ENCODE measurements around the gene SFTPD. TPM values are rescaled to one million over a fixed set of nuclear protein-coding genes. Genes with fewer than 3 reads are reported as not detected.
"Not testable (repeated sequence)": the region's sequence is repeated elsewhere in the genome, so short reads cannot be mapped to it uniquely, and the experiment has no call there.

SFTPD gene
- polyA plus RNA-seq (2013, experiment 1 of 2), result 1.00 TPM
- polyA plus RNA-seq (2013, experiment 2 of 2), result 0.84 TPM

DNA sequence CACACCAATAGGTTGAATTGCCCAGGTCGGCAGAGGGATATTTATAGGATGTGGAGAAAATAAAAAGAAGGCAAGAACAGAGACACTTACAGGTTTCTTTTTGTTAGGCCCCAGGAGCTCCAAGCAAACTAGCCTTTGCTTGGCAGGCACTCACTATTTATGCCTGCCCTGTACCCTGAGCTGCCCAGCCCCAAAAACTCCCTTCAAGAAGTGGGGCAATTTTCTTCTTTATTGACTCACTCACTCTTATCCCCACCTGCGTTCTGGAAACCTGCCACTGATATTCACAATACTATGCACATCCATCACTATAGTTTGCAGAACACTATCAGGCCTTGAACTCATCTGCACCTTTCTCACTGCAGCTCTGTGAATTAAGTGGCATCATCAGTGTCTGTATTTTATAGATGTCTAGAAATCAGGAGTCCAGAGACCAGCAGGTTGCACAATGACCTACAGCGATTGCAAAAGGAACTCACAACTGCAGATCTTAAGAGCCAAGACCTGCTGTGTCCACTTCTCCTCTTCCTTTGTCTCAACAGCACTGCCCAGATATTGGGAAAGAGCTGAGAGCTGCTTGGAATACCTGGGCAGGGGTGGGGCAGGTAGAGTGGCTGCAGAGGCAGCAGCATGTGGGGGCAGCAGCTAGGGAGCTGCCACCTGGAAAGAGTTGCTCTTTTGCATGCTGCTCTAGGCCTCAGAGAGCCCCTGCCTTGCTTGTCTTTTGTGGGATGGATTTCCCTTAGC is at the start of gene SFTPD:
Gene SFTPD, minus strand, starts transcription at position 130 of the 747 bp plus-strand sequence. CDS start 2,446 bp downstream, outside the sequence.
- no peak within 1 kb of the TSS for H3K4me3 ChIP-seq (ENCODE audit: low read length)
- H3K18ac ChIP-seq (ENCODE audit: low read length), result no peak within 1 kb of the TSS
- no peak within 1 kb of the TSS for H3K27ac ChIP-seq (ENCODE audit: low read depth, low read length)
- H2BK15ac ChIP-seq (replicated peaks; ENCODE audit: low read depth), result no peak within 1 kb of the TSS
- peak; percentile 78 for DNase-seq
- no peak within 1 kb of the TSS for H2BK5ac ChIP-seq (ENCODE audit: low read length)
- no peak within 1 kb of the TSS for H3K4me2 ChIP-seq (ENCODE audit: low read length)
- WGBS (ENCODE audit: extremely low coverage, insufficient coverage, low lambda C conversion rate), result no CpG with 5 or more reads among the region's 3 CpGs
- H4K5ac ChIP-seq (ENCODE audit: low read length), result no peak within 1 kb of the TSS
- no peak within 1 kb of the TSS for H3K4ac ChIP-seq (ENCODE audit: low read depth, low read length)
- H3K23ac ChIP-seq (ENCODE audit: low read length), result no peak within 1 kb of the TSS
- no peak within 1 kb of the TSS for H4K8ac ChIP-seq (ENCODE audit: low read depth, low read length)
- H2BK120ac ChIP-seq (ENCODE audit: low read depth, low read length), result no peak within 1 kb of the TSS
- no peak within 1 kb of the TSS for H2AK5ac ChIP-seq (ENCODE audit: low read length)
- no peaks in the 10 kb centered on the region for H3K4me1 ChIP-seq (ENCODE audit: control insufficient read depth, low read depth, low read length)
- no peaks in the 10 kb centered on the region for H3K79me1 ChIP-seq (ENCODE audit: low read length)
- no peaks in the 10 kb centered on the region for H3K27me3 ChIP-seq (ENCODE audit: insufficient read depth, low read length, poor library complexity)
- no peak within 1 kb of the TSS for H3K9ac ChIP-seq (ENCODE audit: low read length)
- H3K36me3 ChIP-seq (ENCODE audit: control insufficient read depth, insufficient read depth, low read length), result no peaks in the 10 kb centered on the region
- H3K56ac ChIP-seq (ENCODE audit: low read length), result no peak within 1 kb of the TSS
- H3K79me2 ChIP-seq (ENCODE audit: control insufficient read depth, insufficient read depth, low read length), result no peaks in the 10 kb centered on the region

DNA sequence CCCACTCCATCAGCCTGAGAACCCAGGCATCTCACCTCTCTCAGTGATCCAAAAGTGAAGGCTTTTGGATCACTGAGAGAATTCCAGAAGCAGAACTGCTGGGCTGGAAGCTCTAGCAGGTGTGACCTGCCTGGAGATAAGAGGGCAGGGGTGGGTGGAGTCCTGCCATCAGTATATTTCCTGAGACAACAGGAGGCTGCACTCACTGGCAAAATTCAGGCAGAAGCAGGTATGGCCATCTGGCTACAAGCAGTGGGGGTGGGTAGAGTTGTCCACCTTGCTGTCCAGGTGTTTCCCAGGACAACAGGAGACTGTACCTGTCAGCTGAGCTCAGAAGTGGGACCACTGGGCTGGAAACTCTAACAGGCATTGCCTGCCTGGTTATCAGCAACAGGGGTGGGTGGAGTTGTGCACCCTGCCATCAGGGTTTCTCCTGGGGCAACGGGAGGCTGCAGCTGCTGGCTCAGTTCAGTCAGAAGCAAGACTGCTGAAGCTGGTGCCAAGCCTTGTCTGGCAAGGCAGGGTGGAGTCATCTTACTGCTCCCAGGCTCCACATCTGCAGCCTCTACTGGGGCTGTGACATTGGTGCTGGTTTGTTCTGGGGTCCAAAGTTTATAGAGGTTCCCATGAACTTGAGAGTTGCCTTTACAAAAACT is 47.2 kb upstream of the SFTPD start:
- Histone ChIP-seq H3K4me2 (ENCODE audit: low read length) (no peak overlapping the region), H3K4me1 (ENCODE audit: control insufficient read depth, low read depth, low read length) (no peaks in the 10 kb centered on the region), H2BK15ac (replicated peaks; ENCODE audit: low read depth) (no peak overlapping the region), H3K18ac (ENCODE audit: low read length) (no peak overlapping the region), H4K8ac (ENCODE audit: low read depth, low read length) (no peak overlapping the region), H2AK5ac (ENCODE audit: low read length) (no peak overlapping the region), H3K56ac (ENCODE audit: low read length) (no peak overlapping the region), H2BK5ac (ENCODE audit: low read length) (no peak overlapping the region), H2BK120ac (ENCODE audit: low read depth, low read length) (no peak overlapping the region), H3K4ac (ENCODE audit: low read depth, low read length) (no peak overlapping the region), H3K27ac (ENCODE audit: low read depth, low read length) (no peak overlapping the region), H3K79me1 (ENCODE audit: low read length) (no peaks in the 10 kb centered on the region), H3K9ac (ENCODE audit: low read length) (no peak overlapping the region), H4K5ac (ENCODE audit: low read length) (no peak overlapping the region), H3K36me3 (ENCODE audit: control insufficient read depth, insufficient read depth, low read length) (no peaks in the 10 kb centered on the region), H3K23ac (ENCODE audit: low read length) (no peak overlapping the region), H3K79me2 (ENCODE audit: control insufficient read depth, insufficient read depth, low read length) (no peaks in the 10 kb centered on the region), H3K27me3 (ENCODE audit: insufficient read depth, low read length, poor library complexity) (no peaks in the 10 kb centered on the region), H3K4me3 (ENCODE audit: low read length) (no peak overlapping the region)
- WGBS (ENCODE audit: extremely low coverage, insufficient coverage, low lambda C conversion rate), result no CpG with 5 or more reads among the region's 1 CpG
- no peak for DNase-seq

DNA sequence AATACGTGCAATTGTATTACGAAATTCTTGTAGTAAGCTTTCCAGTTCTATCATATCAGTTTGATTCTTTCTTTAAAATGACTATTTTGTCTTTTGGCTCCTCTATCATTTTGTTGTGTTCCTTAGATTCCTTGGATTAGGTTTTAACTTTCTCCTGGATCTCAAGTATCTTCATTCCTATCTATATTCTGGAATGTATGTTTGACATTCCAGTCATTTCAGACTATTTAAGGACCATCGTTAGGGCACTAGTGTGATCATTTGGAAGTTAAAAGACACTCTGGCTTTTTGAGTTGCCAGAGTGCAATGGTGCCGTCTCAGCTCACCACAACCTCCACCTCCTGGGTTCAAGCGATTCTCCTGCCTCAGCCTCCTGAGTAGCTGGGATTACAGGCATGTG is 45.7 kb upstream of the SFTPD start:
- no peak overlapping the region for H3K9ac ChIP-seq (ENCODE audit: low read length)
- H2BK15ac ChIP-seq (replicated peaks; ENCODE audit: low read depth), result no peak overlapping the region
- peak; percentile 72 for DNase-seq

DNA sequence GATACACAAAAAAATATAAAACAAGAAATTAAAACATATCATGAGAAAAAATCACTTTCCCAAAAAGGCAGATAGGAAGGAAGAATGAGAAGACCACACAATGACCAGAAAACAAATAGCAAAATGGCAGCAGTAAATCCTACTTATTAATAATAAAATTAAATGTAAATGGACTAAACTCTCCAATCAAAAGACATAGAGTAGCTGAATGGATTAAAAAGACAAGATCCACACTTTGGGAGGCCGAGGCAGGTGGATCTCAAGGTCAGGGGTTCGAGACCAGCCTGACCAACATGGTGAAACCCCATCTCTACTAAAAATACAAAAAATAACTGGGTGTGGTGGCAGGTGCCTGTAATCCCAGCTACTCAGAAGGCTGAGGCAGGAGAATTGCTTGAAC is 39.3 kb upstream of the SFTPD start:
- not testable (repeated sequence) for H2BK120ac ChIP-seq (ENCODE audit: low read depth, low read length); H3K4me1 ChIP-seq (ENCODE audit: control insufficient read depth, low read depth, low read length); H3K4ac ChIP-seq (ENCODE audit: low read depth, low read length); H3K27me3 ChIP-seq (ENCODE audit: insufficient read depth, low read length, poor library complexity); H3K18ac ChIP-seq (ENCODE audit: low read length); H4K5ac ChIP-seq (ENCODE audit: low read length); H2AK5ac ChIP-seq (ENCODE audit: low read length); H3K79me2 ChIP-seq (ENCODE audit: control insufficient read depth, insufficient read depth, low read length); H4K8ac ChIP-seq (ENCODE audit: low read depth, low read length); H3K23ac ChIP-seq (ENCODE audit: low read length); H3K36me3 ChIP-seq (ENCODE audit: control insufficient read depth, insufficient read depth, low read length); H2BK5ac ChIP-seq (ENCODE audit: low read length); H2BK15ac ChIP-seq (replicated peaks; ENCODE audit: low read depth); DNase-seq; H3K27ac ChIP-seq (ENCODE audit: low read depth, low read length); H3K9ac ChIP-seq (ENCODE audit: low read length); H3K4me2 ChIP-seq (ENCODE audit: low read length); H3K56ac ChIP-seq (ENCODE audit: low read length); H3K79me1 ChIP-seq (ENCODE audit: low read length); H3K4me3 ChIP-seq (ENCODE audit: low read length)
- WGBS (ENCODE audit: extremely low coverage, insufficient coverage, low lambda C conversion rate), result no CpG with 5 or more reads among the region's 2 CpGs

More for the DNA sequence above, 45.7 kb upstream of the SFTPD start:
- Histone ChIP-seq H3K79me1 (ENCODE audit: low read length) (no peaks in the 10 kb centered on the region), H2AK5ac (ENCODE audit: low read length) (no peak overlapping the region), H3K27me3 (ENCODE audit: insufficient read depth, low read length, poor library complexity) (no peaks in the 10 kb centered on the region), H3K4me2 (ENCODE audit: low read length) (no peak overlapping the region), H3K56ac (ENCODE audit: low read length) (no peak overlapping the region), H2BK120ac (ENCODE audit: low read depth, low read length) (no peak overlapping the region), H4K8ac (ENCODE audit: low read depth, low read length) (no peak overlapping the region), H3K36me3 (ENCODE audit: control insufficient read depth, insufficient read depth, low read length) (no peaks in the 10 kb centered on the region), H2BK5ac (ENCODE audit: low read length) (no peak overlapping the region), H3K4ac (ENCODE audit: low read depth, low read length) (no peak overlapping the region), H3K27ac (ENCODE audit: low read depth, low read length) (no peak overlapping the region), H3K18ac (ENCODE audit: low read length) (no peak overlapping the region), H3K79me2 (ENCODE audit: control insufficient read depth, insufficient read depth, low read length) (no peaks in the 10 kb centered on the region), H3K23ac (ENCODE audit: low read length) (no peak overlapping the region), H3K4me1 (ENCODE audit: control insufficient read depth, low read depth, low read length) (no peaks in the 10 kb centered on the region), H4K5ac (ENCODE audit: low read length) (no peak overlapping the region), H3K4me3 (ENCODE audit: low read length) (no peak overlapping the region)
- WGBS (ENCODE audit: extremely low coverage, insufficient coverage, low lambda C conversion rate), result no CpG with 5 or more reads among the region's 5 CpGs

DNA sequence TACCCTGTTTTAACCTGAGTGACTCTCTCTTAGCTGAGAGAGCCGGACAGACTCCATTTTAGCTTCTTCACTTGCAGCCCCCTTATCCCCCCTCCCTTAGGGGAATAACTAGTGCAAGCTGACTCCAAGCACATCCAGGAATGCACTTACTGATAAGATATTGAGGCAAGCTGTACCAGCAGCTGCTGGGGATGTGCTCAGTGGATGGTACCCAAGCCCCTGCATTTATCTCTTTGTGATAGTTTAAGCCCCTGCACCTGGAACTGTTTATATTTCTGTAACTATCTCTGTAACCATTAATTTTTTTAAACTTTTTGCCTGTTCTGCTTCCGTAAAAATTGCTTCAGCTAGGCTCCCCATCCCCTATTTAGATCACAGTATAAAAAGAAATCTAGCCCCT is 37.8 kb upstream of the SFTPD start:
- H3K23ac ChIP-seq (ENCODE audit: low read length); H4K8ac ChIP-seq (ENCODE audit: low read depth, low read length); H3K4me3 ChIP-seq (ENCODE audit: low read length); H3K9ac ChIP-seq (ENCODE audit: low read length); H3K36me3 ChIP-seq (ENCODE audit: control insufficient read depth, insufficient read depth, low read length); H3K79me1 ChIP-seq (ENCODE audit: low read length); H2BK5ac ChIP-seq (ENCODE audit: low read length); H2BK120ac ChIP-seq (ENCODE audit: low read depth, low read length); H2AK5ac ChIP-seq (ENCODE audit: low read length); H3K4me1 ChIP-seq (ENCODE audit: control insufficient read depth, low read depth, low read length); H3K4me2 ChIP-seq (ENCODE audit: low read length); H3K27me3 ChIP-seq (ENCODE audit: insufficient read depth, low read length, poor library complexity); H3K18ac ChIP-seq (ENCODE audit: low read length); H3K27ac ChIP-seq (ENCODE audit: low read depth, low read length); H3K56ac ChIP-seq (ENCODE audit: low read length); H3K79me2 ChIP-seq (ENCODE audit: control insufficient read depth, insufficient read depth, low read length); H3K4ac ChIP-seq (ENCODE audit: low read depth, low read length); H4K5ac ChIP-seq (ENCODE audit: low read length); DNase-seq; H2BK15ac ChIP-seq (replicated peaks; ENCODE audit: low read depth): not testable (repeated sequence)
- no CpG with 5 or more reads among the region's 2 CpGs for WGBS (ENCODE audit: extremely low coverage, insufficient coverage, low lambda C conversion rate)
